ENCODE results near the gene PLCXD1.

DNA sequence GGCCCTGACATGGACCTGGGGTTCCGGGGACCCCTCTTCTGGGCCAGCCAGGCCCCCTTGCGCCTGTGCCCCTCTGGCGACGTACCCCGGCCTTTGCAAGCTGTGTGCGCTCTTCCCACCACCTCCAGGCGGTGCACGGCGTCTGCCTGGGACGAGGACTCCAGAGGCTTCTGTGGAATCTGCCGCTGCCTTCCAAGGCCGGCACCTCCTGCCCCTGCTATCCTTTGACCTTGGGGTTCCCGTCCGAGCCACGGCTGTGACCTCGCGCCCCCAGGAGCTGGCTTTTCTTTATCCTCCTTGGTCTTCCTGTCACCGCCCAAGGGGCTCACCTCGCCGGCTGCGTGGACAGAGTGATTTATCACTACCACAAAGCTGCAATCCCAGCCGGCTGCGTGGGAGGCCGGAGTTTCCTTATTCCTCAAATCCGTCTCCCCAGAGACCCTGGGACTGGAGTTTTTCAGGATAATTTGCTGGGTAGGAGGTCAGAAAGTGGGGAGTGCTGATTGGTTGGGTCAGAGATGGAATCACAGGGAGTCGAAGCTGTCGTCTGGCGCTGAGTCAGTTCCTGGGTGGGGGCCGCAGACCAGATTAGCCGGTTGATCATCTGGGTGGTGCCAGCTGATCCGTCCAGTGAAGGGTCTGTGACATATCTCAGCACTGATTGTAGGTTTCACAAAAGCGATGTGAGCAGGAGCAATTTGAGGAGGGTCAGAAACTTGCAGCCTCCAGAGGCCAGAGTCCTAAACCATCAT is 19.8 kb upstream of the PLCXD1 start:
- TF ChIP-seq, protein P1, sequence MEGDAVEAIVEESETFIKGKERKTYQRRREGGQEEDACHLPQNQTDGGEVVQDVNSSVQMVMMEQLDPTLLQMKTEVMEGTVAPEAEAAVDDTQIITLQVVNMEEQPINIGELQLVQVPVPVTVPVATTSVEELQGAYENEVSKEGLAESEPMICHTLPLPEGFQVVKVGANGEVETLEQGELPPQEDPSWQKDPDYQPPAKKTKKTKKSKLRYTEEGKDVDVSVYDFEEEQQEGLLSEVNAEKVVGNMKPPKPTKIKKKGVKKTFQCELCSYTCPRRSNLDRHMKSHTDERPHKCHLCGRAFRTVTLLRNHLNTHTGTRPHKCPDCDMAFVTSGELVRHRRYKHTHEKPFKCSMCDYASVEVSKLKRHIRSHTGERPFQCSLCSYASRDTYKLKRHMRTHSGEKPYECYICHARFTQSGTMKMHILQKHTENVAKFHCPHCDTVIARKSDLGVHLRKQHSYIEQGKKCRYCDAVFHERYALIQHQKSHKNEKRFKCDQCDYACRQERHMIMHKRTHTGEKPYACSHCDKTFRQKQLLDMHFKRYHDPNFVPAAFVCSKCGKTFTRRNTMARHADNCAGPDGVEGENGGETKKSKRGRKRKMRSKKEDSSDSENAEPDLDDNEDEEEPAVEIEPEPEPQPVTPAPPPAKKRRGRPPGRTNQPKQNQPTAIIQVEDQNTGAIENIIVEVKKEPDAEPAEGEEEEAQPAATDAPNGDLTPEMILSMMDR (IDR thresholded peaks at IDR 0.05) = no peak
- TF ChIP-seq POLR2A (IDR thresholded peaks at IDR 0.05; ENCODE audit: low read depth) (no peak), EP300 (IDR thresholded peaks at IDR 0.05) (no peak)
